Measurements from ENCODE around the gene SEMA4C. TPM values are rescaled to one million over a fixed set of nuclear protein-coding genes. Genes with fewer than 3 reads are reported as not detected.
A peak's percentile ranks its signal among the peaks of the same experiment; 100 is the strongest.

Gene SEMA4C
- total and polyA plus RNA-seq, 8 donors, result 6.7 to 21.8 (median 10.0) TPM

- Histone ChIP-seq H3K36me3 (peaks cover 0 to 6% (median 1%) of the 10 kb centered on the region in 3 donors), H3K4me3 (peak overlapping the region in 1 of 4 donors; percentile 78), H3K4me1 (peaks cover 41 to 50% (median 46%) of the 10 kb centered on the region in 3 donors), H3K27ac (peak overlapping the region in 1 of 4 donors; percentile 60), H3K9me3 (no peaks in the 10 kb centered on the region), H3K27me3 (no peaks in the 10 kb centered on the region)
- no peak for ATAC-seq
- TF ChIP-seq CTCF (IDR thresholded peaks at IDR 0.05), result no peak
- 63 to 68% methylated on average over 12 of the region's 12 CpGs for WGBS, 2 donors
- FAIRE-seq, result no peak
- intact Hi-C loops (cut with DNase I), result no loop called here
- no peak for DNase-seq
Observed at GRCh38 chr2:96819876-96820511, 49.9 kb downstream of the SEMA4C start.

- whole genome bisulfite sequencing, 2 donors, result 20 to 21% methylated on average over 10 of the region's 10 CpGs
- H3K36me3 ChIP-seq, result peaks cover 0 to 6% (median 0%) of the 10 kb centered on the region in 3 donors
- intact Hi-C loops (cut with DNase I), result no loop called here
- peaks cover 37 to 51% (median 42%) of the 10 kb centered on the region in 3 donors for H3K4me1 ChIP-seq
- peak overlapping the region in 2 of 4 donors; percentile 28 to 78 for H3K4me3 ChIP-seq
- TF ChIP-seq CTCF (IDR thresholded peaks at IDR 0.05), result no peak
- peak; percentile 62 to 77 (median 72) for ATAC-seq
- no peaks in the 10 kb centered on the region for H3K27me3 ChIP-seq
- H3K27ac ChIP-seq, result peak overlapping the region in 2 of 4 donors; percentile 28 to 60
- FAIRE-seq, result no peak
- H3K9me3 ChIP-seq, result no peaks in the 10 kb centered on the region
- peak; percentile 75 to 91 (median 90) for DNase-seq
Observed at GRCh38 chr2:96819128-96819875, 50.6 kb downstream of the SEMA4C start.

- Histone ChIP-seq H3K27ac (no peak overlapping the region), H3K27me3 (no peaks in the 10 kb centered on the region), H3K4me1 (peaks cover 30 to 51% (median 33%) of the 10 kb centered on the region in 3 donors), H3K9me3 (no peaks in the 10 kb centered on the region), H3K36me3 (peaks cover 0 to under 1% (median 0%) of the 10 kb centered on the region in 3 donors), H3K4me3 (peak overlapping the region in 3 of 4 donors; percentile 78 to 86 (median 85))
- TF ChIP-seq CTCF (IDR thresholded peaks at IDR 0.05), result no peak
- DNase-seq, result peak in 1 of 6 donors; percentile 22
- intact Hi-C loops (cut with DNase I), result no loop called here
- no peak for ATAC-seq
- WGBS, 2 donors, result 30 to 35% methylated on average over 8 of the region's 8 CpGs
- no peak for FAIRE-seq
Observed at GRCh38 chr2:96817882-96818281, 52.0 kb downstream of the SEMA4C start.

GRCh38 chr2:96816836-96817702 lies 52.8 kb downstream of the SEMA4C start:
- Histone ChIP-seq H3K36me3 (no peaks in the 10 kb centered on the region), H3K27ac (peak overlapping the region; percentile 17 to 98 (median 38)), H3K4me1 (peaks cover 29 to 51% (median 33%) of the 10 kb centered on the region in 3 donors), H3K27me3 (no peaks in the 10 kb centered on the region), H3K4me3 (peak overlapping the region; percentile 37 to 86 (median 82)), H3K9me3 (no peaks in the 10 kb centered on the region)
- DNase-seq, result peak in 3 of 6 donors; percentile 29 to 88 (median 84)
- 1% methylated on average over 49 to 89 of the region's 89 CpGs for WGBS, 2 donors
- no peak for FAIRE-seq
- ATAC-seq, result no peak
- intact Hi-C loops (cut with DNase I), result no loop called here
- TF ChIP-seq CTCF (IDR thresholded peaks at IDR 0.05), result no peak
